Thyroid gland (tissue), 4 donors: ENCODE results near the gene RTP5.

ENCODE experiments used
- CTCF ChIP-seq, 6 experiments: fragments of 200-600 bp in 3 of 6; fragments of 450-650 bp in 3 of 6; sonication (generic) in 3 of 6; IDR thresholded peaks; one replicate each; pipeline ENCODE4 v1.5.1; 2016 to 2019; ENCODE audit warnings: antibody characterized with exemption in 6 of 6, mild to moderate bottlenecking in 2 of 6, inconsistent platforms in 1 of 6, moderate library complexity in 1 of 6
- POLR2A ChIP-seq, 2 donors: fragments of 450-650 bp; IDR thresholded peaks; one replicate each; pipeline ENCODE4 v1.6.1; 2017; ENCODE audit warnings: antibody characterized with exemption in 2 of 2, mild to moderate bottlenecking in 2 of 2, moderate library complexity in 1 of 2

- TF ChIP-seq CTCF (IDR thresholded peaks at IDR 0.05) (no peak), POLR2A (IDR thresholded peaks at IDR 0.05) (no peak)
Measured at GRCh38 chr2:241852981-241853631, 16.4 kb upstream of the RTP5 start.
